NCI-H446 treated with DMSO at 0.1 percent for 48 hours (cell line): Measurements from ENCODE around the gene PVALEF.

ENCODE experiments used
- DNase-seq: peaks from one replicate; lab custom pipeline; 2025; lab: John Stamatoyannopoulos, UW

PVALEF gene

GRCh38 chr17:81163051-81163695 lies 2.1 kb upstream of the PVALEF start:
- DNase-seq = no peak

GRCh38 chr17:81163703-81164370 lies 1.5 kb upstream of the PVALEF start:
- DNase-seq = no peak

GRCh38 chr17:81164371-81165245 lies 699 bp upstream of the PVALEF start:
- peak; percentile 34 for DNase-seq

GRCh38 chr17:81166033-81166492 lies 756 bp downstream of the PVALEF start, which contains the start of gene AATK:
AATK (minus strand) TSS chr17:81166221; CDS start chr17:81165992, 229 bp downstream.
- DNase-seq = no peak

- no peak for DNase-seq
Measured at GRCh38 chr17:81167194-81167524, 1.9 kb downstream of the PVALEF start.

- DNase-seq = no peak
Measured at GRCh38 chr17:81167638-81168037, 2.3 kb downstream of the PVALEF start.

- DNase-seq = no peak
Measured at GRCh38 chr17:81169870-81170309, 4.6 kb downstream of the PVALEF start.

- DNase-seq = no peak
Measured at GRCh38 chr17:81170727-81171494, 5.6 kb downstream of the PVALEF start.

- no peak for DNase-seq
Measured at GRCh38 chr17:81171941-81172340, 6.6 kb downstream of the PVALEF start.

GRCh38 chr17:81173052-81173761 lies 7.9 kb downstream of the PVALEF start:
- no peak for DNase-seq

GRCh38 chr17:81173762-81174155 lies 8.5 kb downstream of the PVALEF start:
- DNase-seq = no peak

- DNase-seq = no peak
Measured at GRCh38 chr17:81176666-81177065, 11.4 kb downstream of the PVALEF start.

GRCh38 chr17:81178136-81179091 lies 13.1 kb downstream of the PVALEF start:
- no peak for DNase-seq

GRCh38 chr17:81179220-81179619 lies 13.9 kb downstream of the PVALEF start:
- no peak for DNase-seq

- no peak for DNase-seq
Measured at GRCh38 chr17:81179861-81180260, 14.6 kb downstream of the PVALEF start.

- DNase-seq = no peak
Measured at GRCh38 chr17:81180836-81181810, 15.8 kb downstream of the PVALEF start.

GRCh38 chr17:81181811-81182185 lies 16.5 kb downstream of the PVALEF start:
- no peak for DNase-seq

GRCh38 chr17:81182596-81182995 lies 17.3 kb downstream of the PVALEF start:
- DNase-seq = no peak

GRCh38 chr17:81183316-81183715 lies 18.0 kb downstream of the PVALEF start:
- no peak for DNase-seq
